DND-41 (cell line): Measurements from ENCODE around the gene CLN6.

ENCODE experiments used
- ATAC-seq: fragments of 200-7000 bp; cut with Tn5 transposase; 3 replicates; pipeline ENCODE4 v1.9.1; 2021; ENCODE audit warnings: low read depth; ENCODE audit not compliant: insufficient read depth
- DNase-seq: peaks from one replicate; pipeline ENCODE4 v3.0.0-alpha.2; 2020
- H2AFZ ChIP-seq: 2 replicates; pipeline ENCODE4 v1.6.0; 2012; ENCODE audit warnings: low read depth, low read length
- H3K27ac ChIP-seq: 2 replicates; pipeline ENCODE4 v1.5.1; 2012; ENCODE audit warnings: low read length, inconsistent platforms
- H3K27me3 ChIP-seq: fragments of 200-600 bp; sonication (generic); 2 replicates; pipeline ENCODE4 v1.6.0; 2012; ENCODE audit warnings: low read length, mild to moderate bottlenecking, inconsistent platforms; ENCODE audit not compliant: insufficient read depth, poor library complexity
- H3K36me3 ChIP-seq: 2 replicates; pipeline ENCODE4 v1.5.1; 2012; ENCODE audit warnings: low read length, inconsistent platforms; ENCODE audit not compliant: insufficient read depth
- H3K4me1 ChIP-seq: 2 replicates; pipeline ENCODE4 v1.5.1; 2012; ENCODE audit warnings: mild to moderate bottlenecking, low read length; ENCODE audit not compliant: insufficient read depth
- H3K4me2 ChIP-seq: 2 replicates; pipeline ENCODE4 v1.6.0; 2012; ENCODE audit warnings: mild to moderate bottlenecking, moderate library complexity, low read length, inconsistent platforms; ENCODE audit not compliant: insufficient read depth
- H3K4me3 ChIP-seq, 2 experiments: fragments of 200-600 bp in 1 of 2; shearing (Covaris generic) in 1 of 2; 2 replicates each; pipeline ENCODE4 v1.5.1; 2012 to 2016; ENCODE audit warnings: inconsistent platforms in 2 of 2, low read length in 2 of 2, mild to moderate bottlenecking in 2 of 2, low read depth in 1 of 2, moderate library complexity in 1 of 2
- H3K79me2 ChIP-seq: 2 replicates; pipeline ENCODE4 v1.6.0; 2012; ENCODE audit warnings: low read length, inconsistent platforms; ENCODE audit not compliant: insufficient read depth
- H3K9ac ChIP-seq: 2 replicates; pipeline ENCODE4 v1.6.0; 2012; ENCODE audit warnings: low read depth, mild to moderate bottlenecking, inconsistent platforms, low read length, moderate library complexity
- H3K9me3 ChIP-seq: 2 replicates; pipeline ENCODE4 v1.5.1; 2012; ENCODE audit warnings: low read length, moderate library complexity, mild to moderate bottlenecking, inconsistent platforms; ENCODE audit not compliant: insufficient read depth, severe bottlenecking
- H4K20me1 ChIP-seq: 2 replicates; pipeline ENCODE4 v1.6.0; 2012; ENCODE audit warnings: low read length; ENCODE audit not compliant: insufficient read depth
- EZH2 ChIP-seq: IDR thresholded peaks from 3 replicates; pipeline ENCODE4 v1.6.1; 2012; ENCODE audit warnings: borderline replicate concordance, low read depth, mild to moderate bottlenecking, moderate library complexity, low read length, inconsistent platforms; ENCODE audit not compliant: severe bottlenecking
- TF ChIP-seq, protein P1 (sequence below): IDR thresholded peaks from 2 replicates; pipeline ENCODE4 v1.5.1; 2012; ENCODE audit warnings: borderline replicate concordance, low read length, moderate library complexity, mild to moderate bottlenecking; ENCODE audit not compliant: poor library complexity, severe bottlenecking; ENCODE audit errors: extremely low read depth

The CLN6 gene

DNA sequence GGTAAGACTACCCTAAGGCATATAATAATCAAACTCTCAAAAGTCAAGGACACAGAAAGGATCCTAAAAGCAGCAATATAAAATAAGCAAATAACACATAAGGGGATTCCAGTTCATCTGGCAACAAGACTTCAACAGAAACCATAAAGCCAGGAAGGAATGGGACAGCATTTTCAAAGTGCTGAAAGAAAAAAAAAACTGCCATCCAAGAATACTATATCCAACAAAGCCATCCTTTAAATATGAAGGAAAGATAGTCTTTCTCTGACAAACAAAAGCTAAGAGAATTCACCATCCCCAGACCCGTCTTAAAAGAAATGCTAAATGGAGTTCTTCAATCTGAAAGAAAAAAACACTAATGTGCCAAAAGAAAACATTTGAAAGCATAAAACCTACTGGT is 14.7 kb upstream of the CLN6 start:
- H3K27ac ChIP-seq = no peak overlapping the region
- TF ChIP-seq, protein P1, sequence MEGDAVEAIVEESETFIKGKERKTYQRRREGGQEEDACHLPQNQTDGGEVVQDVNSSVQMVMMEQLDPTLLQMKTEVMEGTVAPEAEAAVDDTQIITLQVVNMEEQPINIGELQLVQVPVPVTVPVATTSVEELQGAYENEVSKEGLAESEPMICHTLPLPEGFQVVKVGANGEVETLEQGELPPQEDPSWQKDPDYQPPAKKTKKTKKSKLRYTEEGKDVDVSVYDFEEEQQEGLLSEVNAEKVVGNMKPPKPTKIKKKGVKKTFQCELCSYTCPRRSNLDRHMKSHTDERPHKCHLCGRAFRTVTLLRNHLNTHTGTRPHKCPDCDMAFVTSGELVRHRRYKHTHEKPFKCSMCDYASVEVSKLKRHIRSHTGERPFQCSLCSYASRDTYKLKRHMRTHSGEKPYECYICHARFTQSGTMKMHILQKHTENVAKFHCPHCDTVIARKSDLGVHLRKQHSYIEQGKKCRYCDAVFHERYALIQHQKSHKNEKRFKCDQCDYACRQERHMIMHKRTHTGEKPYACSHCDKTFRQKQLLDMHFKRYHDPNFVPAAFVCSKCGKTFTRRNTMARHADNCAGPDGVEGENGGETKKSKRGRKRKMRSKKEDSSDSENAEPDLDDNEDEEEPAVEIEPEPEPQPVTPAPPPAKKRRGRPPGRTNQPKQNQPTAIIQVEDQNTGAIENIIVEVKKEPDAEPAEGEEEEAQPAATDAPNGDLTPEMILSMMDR = no peak
- TF ChIP-seq EZH2 = no peak
- no peak overlapping the region for H3K4me3 ChIP-seq
- no peak overlapping the region for H3K9ac ChIP-seq
- no peak for DNase-seq
- no peak overlapping the region for H2AFZ ChIP-seq
- no peaks in the 10 kb centered on the region for H3K36me3 ChIP-seq
- H3K4me2 ChIP-seq = no peak overlapping the region
- no peak for ATAC-seq
- peaks cover 3% of the 10 kb centered on the region for H3K9me3 ChIP-seq
- no peaks in the 10 kb centered on the region for H3K79me2 ChIP-seq
- H3K27me3 ChIP-seq = no peaks in the 10 kb centered on the region
- no peaks in the 10 kb centered on the region for H4K20me1 ChIP-seq
- H3K4me1 ChIP-seq = no peaks in the 10 kb centered on the region

DNA sequence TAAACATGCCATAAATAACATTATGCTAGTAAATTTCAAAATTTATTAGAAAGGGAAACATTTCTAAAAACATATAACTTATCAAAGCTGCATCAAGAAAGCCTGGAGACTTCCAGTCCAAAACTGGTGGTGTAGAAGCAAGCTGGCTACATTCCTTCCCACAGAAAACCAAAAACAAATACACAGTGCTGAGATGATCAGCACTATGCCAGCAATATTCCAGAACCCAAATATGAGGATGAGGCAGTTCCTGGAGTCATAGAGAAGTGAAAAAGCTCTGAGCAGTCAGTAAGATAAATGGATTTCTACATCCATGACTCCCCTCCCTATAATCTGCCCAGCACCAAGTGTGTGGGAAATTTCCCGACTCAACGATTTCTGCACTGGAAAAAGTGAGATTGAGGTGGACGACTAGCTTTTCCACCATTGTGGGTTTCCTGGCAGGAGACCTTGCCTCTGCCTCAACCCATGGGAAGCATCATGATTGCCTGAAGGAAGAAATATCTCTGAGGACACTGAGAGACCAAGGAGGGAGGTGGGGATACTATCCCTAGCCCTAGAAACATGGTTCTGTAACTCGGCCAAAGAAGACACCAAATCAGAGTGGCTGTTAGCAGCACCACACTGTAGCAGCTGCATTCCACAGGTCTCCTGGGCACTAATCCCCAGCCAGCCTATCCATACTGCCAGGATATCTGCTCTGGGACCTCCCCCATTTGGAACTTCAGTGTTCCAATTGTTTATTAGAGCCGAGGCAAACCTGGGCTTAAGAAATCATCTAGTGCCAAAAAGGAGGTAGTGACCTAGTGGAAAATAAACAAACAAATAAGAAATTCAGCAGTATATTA is 11.8 kb upstream of the CLN6 start:
- TF ChIP-seq EZH2 = no peak
- TF ChIP-seq, protein P1 = no peak

DNA sequence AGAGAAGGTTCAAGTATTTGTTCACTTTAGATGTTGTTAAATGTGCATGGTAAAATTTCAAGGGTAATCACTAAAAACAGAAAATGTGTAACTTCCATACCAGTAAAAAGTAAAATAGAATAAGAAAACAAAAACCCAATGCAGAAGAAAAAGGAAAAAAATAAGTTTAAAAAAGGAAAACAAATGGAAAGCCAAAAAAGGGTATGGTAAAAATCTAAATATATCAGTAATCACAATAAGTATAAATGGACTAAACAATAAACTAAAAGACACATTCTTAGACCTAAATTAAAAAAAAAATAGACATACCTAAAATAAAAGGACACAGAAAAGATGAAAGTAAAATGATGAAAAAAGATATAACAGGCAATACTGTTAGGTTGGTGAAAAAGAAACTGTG is 9.5 kb upstream of the CLN6 start:
- H4K20me1 ChIP-seq = no peaks in the 10 kb centered on the region
- H3K4me3 ChIP-seq = no peak overlapping the region
- H3K4me1 ChIP-seq = no peaks in the 10 kb centered on the region
- H3K79me2 ChIP-seq = no peaks in the 10 kb centered on the region
- H3K9me3 ChIP-seq = peaks cover under 1% of the 10 kb centered on the region
- no peak overlapping the region for H3K27ac ChIP-seq
- H2AFZ ChIP-seq = no peak overlapping the region
- ATAC-seq (no peak), DNase-seq (no peak)
- no peaks in the 10 kb centered on the region for H3K27me3 ChIP-seq
- H3K4me2 ChIP-seq = no peak overlapping the region
- H3K9ac ChIP-seq = no peak overlapping the region
- no peaks in the 10 kb centered on the region for H3K36me3 ChIP-seq
- no peak for TF ChIP-seq EZH2
- TF ChIP-seq, protein P1 = no peak

More for the DNA sequence above, 11.8 kb upstream of the CLN6 start:
- Histone ChIP-seq H3K9ac (no peak overlapping the region), H4K20me1 (no peaks in the 10 kb centered on the region), H3K27ac (no peak overlapping the region), H3K27me3 (no peaks in the 10 kb centered on the region), H3K4me1 (no peaks in the 10 kb centered on the region), H3K4me2 (no peak overlapping the region), H3K4me3 (no peak overlapping the region), H3K36me3 (no peaks in the 10 kb centered on the region), H3K79me2 (no peaks in the 10 kb centered on the region), H2AFZ (no peak overlapping the region), H3K9me3 (peaks cover 3% of the 10 kb centered on the region)
- DNase-seq (no peak), ATAC-seq (no peak)
